GM12892 (cell line): Measurements from ENCODE around the gene NUDCD3.

Source experiments
- POLR2A ChIP-seq: IDR thresholded peaks from 2 replicates; pipeline ENCODE4 v1.6.1; 2011; ENCODE audit warnings: low read depth, low read length, control low read depth
- TAF1 ChIP-seq: IDR thresholded peaks from 2 replicates; pipeline ENCODE4 v1.6.1; 2011; ENCODE audit warnings: low read depth, mild to moderate bottlenecking, control low read depth, low read length, borderline replicate concordance

DNA sequence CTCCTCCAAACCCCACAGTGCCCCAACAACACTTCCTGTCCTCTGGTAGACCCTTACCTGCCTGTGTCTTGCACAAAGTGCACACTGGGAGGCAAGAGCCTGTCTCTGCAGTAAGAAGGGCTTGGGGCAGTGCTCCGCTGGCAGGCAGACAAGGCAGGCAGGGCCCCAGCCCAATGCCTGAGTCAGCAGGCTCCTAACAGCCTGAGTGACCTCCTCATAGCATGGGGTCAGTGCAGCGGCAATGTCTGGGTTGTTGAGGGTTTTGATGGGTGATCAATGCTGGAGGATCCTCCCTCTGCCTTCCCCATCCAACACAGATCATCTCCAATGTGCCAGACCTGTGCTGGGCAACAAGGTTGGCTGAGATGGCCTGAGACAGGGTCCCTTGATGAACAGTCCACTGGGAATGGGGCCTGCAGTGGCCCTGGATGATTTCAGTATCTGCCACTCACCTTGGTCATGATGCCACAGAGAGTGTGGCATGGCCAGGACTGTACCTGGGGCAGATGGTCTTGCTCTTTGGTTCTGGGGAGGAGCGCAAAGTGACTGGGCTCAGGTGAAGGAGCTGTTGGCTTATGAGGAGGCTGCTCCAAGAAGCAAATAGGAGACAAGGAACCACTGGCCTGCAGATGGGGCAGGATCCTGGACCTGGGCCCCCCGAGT is 109.5 kb downstream of the NUDCD3 start:
- TF ChIP-seq TAF1 (no peak), POLR2A (no peak)
